Activated gamma-delta T cell (primary cell): ENCODE data around the gene TFDP3.

ENCODE experiments used
- DNase-seq: peaks from one replicate; lab custom pipeline; 2025; lab: John Stamatoyannopoulos, UW
- total RNA-seq, 2 donors: gene quantifications; one replicate each; lab custom pipeline; 2026; lab: John Stamatoyannopoulos, UW

TFDP3 gene
- total RNA-seq = 0 reads per million in 2 donors

- DNase-seq = no peak
Measured at GRCh38 chrX:133218329-133218728, at the start of gene TFDP3. Gene TFDP3, minus strand, starts transcription at chrX:133218354. Its CDS starts 95 bp downstream, at chrX:133218259.

GRCh38 chrX:133267621-133268020 is 49.5 kb upstream of the TFDP3 start:
- DNase-seq = no peak

- DNase-seq = no peak
Measured at GRCh38 chrX:133265331-133265730, 47.2 kb upstream of the TFDP3 start.

GRCh38 chrX:133258481-133258880 is 40.3 kb upstream of the TFDP3 start:
- no peak for DNase-seq

GRCh38 chrX:133254666-133255065 is 36.5 kb upstream of the TFDP3 start:
- no peak for DNase-seq

GRCh38 chrX:133251204-133251603 is 33.0 kb upstream of the TFDP3 start:
- no peak for DNase-seq

GRCh38 chrX:133250184-133251100 is 32.3 kb upstream of the TFDP3 start:
- no peak for DNase-seq

GRCh38 chrX:133249266-133250058 is 31.3 kb upstream of the TFDP3 start:
- no peak for DNase-seq

GRCh38 chrX:133248177-133248576 is 30.0 kb upstream of the TFDP3 start:
- no peak for DNase-seq

GRCh38 chrX:133246921-133247320 is 28.8 kb upstream of the TFDP3 start:
- no peak for DNase-seq

GRCh38 chrX:133235830-133236229 is 17.7 kb upstream of the TFDP3 start:
- DNase-seq = no peak

- no peak for DNase-seq
Measured at GRCh38 chrX:133232331-133232730, 14.2 kb upstream of the TFDP3 start.

- no peak for DNase-seq
Measured at GRCh38 chrX:133229361-133229760, 11.2 kb upstream of the TFDP3 start.

GRCh38 chrX:133215747-133216146 is 2.4 kb downstream of the TFDP3 start:
- no peak for DNase-seq

GRCh38 chrX:133215017-133215416 is 3.1 kb downstream of the TFDP3 start:
- no peak for DNase-seq

- no peak for DNase-seq
Measured at GRCh38 chrX:133214301-133214700, 3.9 kb downstream of the TFDP3 start.

GRCh38 chrX:133213117-133213516 is 5.0 kb downstream of the TFDP3 start:
- no peak for DNase-seq

GRCh38 chrX:133207751-133208150 is 10.4 kb downstream of the TFDP3 start:
- DNase-seq = no peak

GRCh38 chrX:133191739-133192039 is 26.5 kb downstream of the TFDP3 start:
- no peak for DNase-seq

GRCh38 chrX:133190877-133191738 is 27.0 kb downstream of the TFDP3 start:
- no peak for DNase-seq

GRCh38 chrX:133189195-133189594 is 29.0 kb downstream of the TFDP3 start:
- DNase-seq = no peak

- no peak for DNase-seq
Measured at GRCh38 chrX:133188631-133189030, 29.5 kb downstream of the TFDP3 start.
